Pancreas (tissue), 10 donors: Measurements from ENCODE around the gene CDC73. TPM values are rescaled to one million over a fixed set of nuclear protein-coding genes. Genes with fewer than 3 reads are reported as not detected.

Experiments
- ATAC-seq, 4 donors: fragments of 200-7000 bp; cut with Tn5 transposase; one replicate each; pipeline versions ENCODE4 v1.8.0 to v1.9.1; 2020; ENCODE audit warnings: mild to moderate bottlenecking in 4 of 4, moderate library complexity in 4 of 4
- DNase-seq, 6 donors: peaks; one replicate each; pipeline ENCODE4 v3.0.0-alpha.2; 2020
- FAIRE-seq: peaks from 2 replicates; lab custom pipeline; 2012; peaks lifted over from hg19 to GRCh38; lab: Jason Lieb, UNC
- H3K27ac ChIP-seq, 4 donors: fragments of 200-600 bp; sonication (generic); 1 replicate in 3 of 4; 2 replicates in 1 of 4; pipeline versions ENCODE4 v1.5.0 to v1.8.0; 2020
- H3K27me3 ChIP-seq, 4 donors: fragments of 200-600 bp; one replicate each; pipeline ENCODE4 v1.8.0; 2021
- H3K36me3 ChIP-seq, 3 donors: fragments of 200-600 bp; sonication (generic) in 1 of 3; one replicate each; pipeline versions ENCODE4 v1.5.0 to v1.8.0; 2020 to 2021
- H3K4me1 ChIP-seq, 3 donors: fragments of 200-600 bp; one replicate each; pipeline ENCODE4 v1.8.0; 2021
- H3K4me3 ChIP-seq, 4 donors: fragments of 200-600 bp; sonication (generic) in 2 of 4; one replicate each; pipeline versions ENCODE4 v1.5.0 to v1.8.0; 2020 to 2021
- H3K9me3 ChIP-seq, 4 donors: fragments of 200-600 bp; one replicate each; pipeline ENCODE4 v1.8.0; 2021
- WGBS, 2 donors: extraction: QIAGEN DNeasy Blood & Tissue Kit; methylation state at CpG; one replicate each; pipeline ENCODE4 v1.1.7; 2013; 5-methylcytosine and 5-hydroxymethylcytosine counted together
- intact Hi-C, 3 donors: fragments of 100-400 bp; cut with DNase I; formaldehyde crosslinking; loops; one replicate each; pipeline versions ENCODE4 v1.11.1 to v1.14.2; 2022
- polyA plus RNA-seq, 2 donors: library from polyadenylated mRNA; stranded (reverse); fragments of 200-250 nt; gene quantifications; one replicate each; pipeline ENCODE4 v1.2.3, GENCODE V29; 2013
- total RNA-seq, 6 donors: library from RNA; stranded (reverse); fragmentation: NEBNext Ultra II Directional in 4 of 6; extraction: Animal tissue kit (Norgen Biotek cat#: 25700) in 4 of 6; gene quantifications; one replicate each; pipeline versions ENCODE4 v1.2.1 to v1.2.4, GENCODE V29; 2021 to 2023
- TF ChIP-seq, protein P1 (sequence below), 4 donors: fragments of 200-600 bp; sonication (generic) in 3 of 4; IDR thresholded peaks; one replicate each; pipeline versions ENCODE4 v1.5.0 to v1.8.0; 2021; ENCODE audit warnings: antibody characterized with exemption in 4 of 4
- donor health status: healthy with polysubstance abuse.
- donor health status: DM: no; HTN: no; CAD: no; lungs with moderate emphysema.
- donor health status: DM: no; HTN: no; CAD: no.
- donor health status: control.
- donor health status: control.
- donor health status: Bipolar disorder and iron deficiency.
- donor health status: DM: yes; HTN: yes; CAD: no.
- donor health status: DM: no; HTN: no; CAD: no.
- donor health status: DM: no; HTN: no; CAD: no.
- donor health status: DM: yes; HTN: yes; CAD: no.

The CDC73 gene
- total and polyA plus RNA-seq, 8 donors, result 3.4 to 33.7 (median 21.7) TPM

DNA sequence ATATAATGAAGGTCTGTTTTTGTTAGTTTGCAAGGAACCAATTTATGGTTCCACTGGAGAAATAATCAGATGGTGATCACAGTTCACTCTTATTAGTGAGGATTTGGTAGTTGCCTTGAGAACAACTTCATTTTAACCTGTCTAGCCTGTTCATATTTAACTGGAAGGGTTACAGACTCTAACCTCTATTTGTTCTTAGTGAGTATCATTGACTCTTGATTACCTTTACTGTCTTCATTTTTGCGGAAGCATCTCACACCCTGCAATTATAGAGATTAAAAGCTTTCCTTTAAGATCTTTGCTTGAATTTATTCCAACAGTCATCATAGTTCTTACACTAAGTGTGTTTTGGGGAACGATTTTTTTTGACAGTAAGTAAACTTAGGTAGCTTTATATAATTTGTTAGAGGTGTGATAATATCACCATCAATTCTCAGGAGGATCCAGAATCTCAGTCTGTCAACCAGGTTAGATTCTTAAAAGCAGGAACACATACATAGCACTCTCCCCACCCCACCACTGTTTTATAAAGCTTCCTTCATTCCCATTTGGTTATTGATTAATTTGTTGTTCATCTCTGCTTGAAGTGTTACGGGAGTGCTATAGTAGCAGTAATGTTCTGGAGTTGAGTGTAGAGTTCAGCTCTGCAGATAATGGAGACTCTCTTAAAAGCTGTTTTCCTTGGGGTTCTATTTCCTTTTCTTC is 34.4 kb downstream of the CDC73 start:
- TF ChIP-seq, protein P1, sequence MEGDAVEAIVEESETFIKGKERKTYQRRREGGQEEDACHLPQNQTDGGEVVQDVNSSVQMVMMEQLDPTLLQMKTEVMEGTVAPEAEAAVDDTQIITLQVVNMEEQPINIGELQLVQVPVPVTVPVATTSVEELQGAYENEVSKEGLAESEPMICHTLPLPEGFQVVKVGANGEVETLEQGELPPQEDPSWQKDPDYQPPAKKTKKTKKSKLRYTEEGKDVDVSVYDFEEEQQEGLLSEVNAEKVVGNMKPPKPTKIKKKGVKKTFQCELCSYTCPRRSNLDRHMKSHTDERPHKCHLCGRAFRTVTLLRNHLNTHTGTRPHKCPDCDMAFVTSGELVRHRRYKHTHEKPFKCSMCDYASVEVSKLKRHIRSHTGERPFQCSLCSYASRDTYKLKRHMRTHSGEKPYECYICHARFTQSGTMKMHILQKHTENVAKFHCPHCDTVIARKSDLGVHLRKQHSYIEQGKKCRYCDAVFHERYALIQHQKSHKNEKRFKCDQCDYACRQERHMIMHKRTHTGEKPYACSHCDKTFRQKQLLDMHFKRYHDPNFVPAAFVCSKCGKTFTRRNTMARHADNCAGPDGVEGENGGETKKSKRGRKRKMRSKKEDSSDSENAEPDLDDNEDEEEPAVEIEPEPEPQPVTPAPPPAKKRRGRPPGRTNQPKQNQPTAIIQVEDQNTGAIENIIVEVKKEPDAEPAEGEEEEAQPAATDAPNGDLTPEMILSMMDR (IDR thresholded peaks at IDR 0.05), result no peak
- FAIRE-seq (no peak), DNase-seq (no peak), ATAC-seq (peak in 1 of 4 donors; percentile 53)
- Histone ChIP-seq H3K36me3 (peaks cover 0 to 22% (median 10%) of the 10 kb centered on the region in 3 donors), H3K9me3 (no peaks in the 10 kb centered on the region), H3K4me1 (peaks cover 0 to 10% (median 0%) of the 10 kb centered on the region in 3 donors), H3K4me3 (no peak overlapping the region), H3K27ac (no peak overlapping the region), H3K27me3 (no peaks in the 10 kb centered on the region)
- intact Hi-C loops, result no loop called here
- 53 to 58% methylated on average over 3 of the region's 3 CpGs for WGBS, 2 donors

DNA sequence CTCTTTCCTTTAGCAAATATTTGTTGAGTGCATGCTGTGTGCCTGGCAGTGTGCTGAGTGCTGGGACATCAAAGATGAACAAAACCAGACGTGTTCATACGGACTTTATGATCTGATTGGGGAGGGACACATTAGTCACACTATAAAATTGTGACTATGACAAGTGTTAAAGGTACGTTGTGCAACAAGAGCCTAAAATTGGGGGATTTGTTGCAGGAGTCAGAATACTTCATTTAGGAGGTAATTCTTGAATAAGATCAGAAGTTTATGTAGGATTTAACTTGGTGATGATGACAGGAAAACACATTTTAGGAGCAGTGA is 35.0 kb downstream of the CDC73 start:
- intact Hi-C loops, result no loop called here
- no peak for DNase-seq
- TF ChIP-seq, protein P1 (IDR thresholded peaks at IDR 0.05), result no peak
- peaks cover 0 to 22% (median 10%) of the 10 kb centered on the region in 3 donors for H3K36me3 ChIP-seq
- no peak overlapping the region for H3K27ac ChIP-seq
- no peaks in the 10 kb centered on the region for H3K27me3 ChIP-seq
- H3K4me1 ChIP-seq, result peaks cover 0 to 10% (median 0%) of the 10 kb centered on the region in 3 donors
- no peak for FAIRE-seq
- WGBS, 2 donors, result 71 to 75% methylated on average over 3 of the region's 3 CpGs
- ATAC-seq, result no peak
- H3K9me3 ChIP-seq, result no peaks in the 10 kb centered on the region
- no peak overlapping the region for H3K4me3 ChIP-seq

DNA sequence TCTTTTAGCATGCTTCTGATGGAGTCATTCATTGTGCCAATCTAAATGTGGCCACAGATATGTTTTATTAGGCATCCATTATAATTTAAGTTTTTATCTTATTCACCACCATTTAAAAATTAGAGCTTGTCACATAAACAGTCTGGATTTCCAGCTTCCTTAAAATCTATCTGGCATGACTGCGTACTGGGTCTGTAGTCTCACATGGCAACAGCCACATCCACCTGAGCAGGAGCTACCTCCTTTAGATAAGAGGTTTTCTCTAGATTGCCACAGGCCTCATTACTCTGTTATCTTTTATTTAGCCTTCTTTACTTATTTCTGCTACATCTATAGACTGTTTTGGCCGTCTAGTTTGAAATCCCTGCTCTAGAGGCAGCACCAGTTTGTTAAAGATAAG is 35.5 kb downstream of the CDC73 start:
- DNase-seq, result no peak
- Histone ChIP-seq H3K27me3 (no peaks in the 10 kb centered on the region), H3K4me1 (peaks cover 0 to 10% (median 0%) of the 10 kb centered on the region in 3 donors), H3K9me3 (no peaks in the 10 kb centered on the region), H3K27ac (no peak overlapping the region), H3K4me3 (no peak overlapping the region), H3K36me3 (peaks cover 0 to 18% (median 10%) of the 10 kb centered on the region in 3 donors)
- FAIRE-seq, result no peak
- peak in 2 of 4 donors; percentile 51 for ATAC-seq
- intact Hi-C loops, result no loop called here
- 47 to 48% methylated on average over 2 of the region's 2 CpGs for WGBS, 2 donors
- TF ChIP-seq, protein P1 (IDR thresholded peaks at IDR 0.05), result no peak

DNA sequence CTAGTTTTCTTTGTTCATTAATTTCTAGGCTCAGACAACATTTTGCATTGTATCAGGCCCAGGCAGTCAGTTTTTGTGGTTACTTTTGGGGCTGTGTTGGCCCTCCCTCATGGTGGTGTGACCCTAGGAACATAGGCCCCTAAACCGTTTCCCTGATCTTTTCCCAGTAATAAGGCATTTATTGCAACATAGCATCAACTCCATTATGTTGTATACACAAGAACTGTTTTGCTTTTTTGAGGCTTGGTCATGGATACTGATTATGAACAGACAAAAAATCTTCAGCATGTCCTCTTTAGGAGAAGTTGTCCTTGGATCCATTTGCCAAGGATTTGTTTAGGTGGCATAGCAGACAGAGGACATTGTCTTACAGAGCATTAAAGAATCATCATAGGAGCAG is 54.3 kb downstream of the CDC73 start:
- 76 to 79% methylated on average over 1 of the region's 1 CpG for WGBS, 2 donors
- Histone ChIP-seq H3K4me3 (no peak overlapping the region), H3K4me1 (peaks cover 8 to 16% (median 14%) of the 10 kb centered on the region in 3 donors), H3K36me3 (no peaks in the 10 kb centered on the region), H3K9me3 (no peaks in the 10 kb centered on the region), H3K27me3 (no peaks in the 10 kb centered on the region), H3K27ac (no peak overlapping the region)
- TF ChIP-seq, protein P1 (IDR thresholded peaks at IDR 0.05), result no peak
- ATAC-seq (no peak), FAIRE-seq (no peak), DNase-seq (no peak)
- intact Hi-C loops, result no loop called here

DNA sequence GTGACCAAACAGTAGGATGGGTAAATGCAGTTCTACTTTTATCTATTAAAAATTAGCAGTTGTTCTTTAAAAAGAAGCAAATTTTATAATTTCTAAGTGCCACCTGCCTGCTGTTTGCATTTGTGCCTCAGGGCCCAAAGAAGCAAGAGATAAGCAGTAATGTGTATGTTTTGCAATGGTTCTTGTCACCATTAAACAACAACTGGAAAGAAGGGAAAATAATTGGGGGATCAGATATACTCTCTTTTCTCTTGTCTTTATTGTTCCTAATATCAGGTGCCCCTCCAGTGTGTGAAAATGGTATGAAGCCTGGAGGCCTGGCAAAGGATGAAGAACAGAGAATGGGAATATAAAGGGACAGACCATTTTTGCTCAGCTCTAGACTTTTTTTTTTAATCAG is 55.0 kb downstream of the CDC73 start:
- Histone ChIP-seq H3K27ac (no peak overlapping the region), H3K9me3 (no peaks in the 10 kb centered on the region), H3K4me3 (no peak overlapping the region), H3K36me3 (no peaks in the 10 kb centered on the region), H3K27me3 (no peaks in the 10 kb centered on the region), H3K4me1 (peaks cover 8 to 16% (median 14%) of the 10 kb centered on the region in 3 donors)
- TF ChIP-seq, protein P1 (IDR thresholded peaks at IDR 0.05), result no peak
- intact Hi-C loops, result no loop called here
- ATAC-seq (no peak), FAIRE-seq (no peak), DNase-seq (no peak)
